IMR-90 (cell line): Measurements from ENCODE around the gene PREP. TPM values are rescaled to one million over a fixed set of nuclear protein-coding genes. Genes with fewer than 3 reads are reported as not detected.

Experiments used
- ATAC-seq: fragments of 200-7000 bp; cut with Tn5 transposase; 2 replicates; pipeline ENCODE4 v1.9.1; 2020; ENCODE audit warnings: low read depth, mild to moderate bottlenecking, moderate library complexity
- BruUV-seq: library from RNA; stranded (reverse); fragments of 400-500 nt; replicated peaks from 2 replicates; lab custom pipeline; 2021; lab: Mats Ljungman, UMichigan
- CTCF ChIA-PET: fragments of 300-600 bp; formaldehyde crosslinking; extraction: SDS; loops from one replicate; lab custom pipeline; 2021; ENCODE audit warnings: antibody characterized with exemption; lab: Yijun Ruan, JAX
- POLR2A ChIA-PET: fragments of 300-600 bp; sonication (Branson Sonifier 250); formaldehyde crosslinking; loops from one replicate; lab custom pipeline; 2022; ENCODE audit warnings: antibody characterized with exemption; ENCODE audit not compliant: unreplicated experiment; lab: Charles Lee
- DNase-seq: peaks from one replicate; pipeline ENCODE4 v3.0.0; 2013
- H2AFZ ChIP-seq: replicated peaks from 2 replicates; pipeline ENCODE3; 2013; ENCODE audit warnings: low read length, mild to moderate bottlenecking; ENCODE audit not compliant: poor library complexity
- H2AK5ac ChIP-seq: 2 replicates; pipeline ENCODE4 v1.6.1; 2013; ENCODE audit warnings: low read depth, low read length, inconsistent platforms
- H2AK9ac ChIP-seq: replicated peaks from 2 replicates; pipeline ENCODE3; 2013; ENCODE audit warnings: mild to moderate bottlenecking, low read depth, low read length, moderate library complexity; ENCODE audit not compliant: poor library complexity
- H2BK120ac ChIP-seq: 2 replicates; pipeline ENCODE4 v1.6.1; 2013; ENCODE audit warnings: low read depth, low read length, inconsistent platforms
- H2BK15ac ChIP-seq: 3 replicates; pipeline ENCODE4 v1.6.1; 2013; ENCODE audit warnings: low read depth, low read length, inconsistent platforms
- H2BK20ac ChIP-seq: 2 replicates; pipeline ENCODE4 v1.6.1; 2013; ENCODE audit warnings: low read depth, mild to moderate bottlenecking, inconsistent platforms, low read length, moderate library complexity
- H2BK5ac ChIP-seq: 2 replicates; pipeline ENCODE4 v1.6.1; 2013; ENCODE audit warnings: mild to moderate bottlenecking, low read depth, low read length, inconsistent platforms; ENCODE audit not compliant: poor library complexity, severe bottlenecking
- H3K14ac ChIP-seq: replicated peaks from 2 replicates; pipeline ENCODE4 v1.6.1; 2013; ENCODE audit warnings: low read depth, low read length, inconsistent platforms
- H3K18ac ChIP-seq: 2 replicates; pipeline ENCODE4 v1.6.1; 2013; ENCODE audit warnings: low read depth, low read length, control low read depth
- H3K23ac ChIP-seq: 2 replicates; pipeline ENCODE4 v1.6.1; 2013; ENCODE audit warnings: low read depth, low read length, inconsistent platforms
- H3K27ac ChIP-seq: 2 replicates; pipeline ENCODE4 v1.5.1; 2013; ENCODE audit warnings: mild to moderate bottlenecking, control low read depth, low read length; ENCODE audit not compliant: insufficient read depth
- H3K27me3 ChIP-seq: 2 replicates; pipeline ENCODE4 v1.6.1; 2013; ENCODE audit warnings: low read length; ENCODE audit not compliant: control insufficient read depth, insufficient read depth
- H3K36me3 ChIP-seq: 2 replicates; pipeline ENCODE4 v1.6.1; 2013; ENCODE audit warnings: low read length, mixed read lengths; ENCODE audit not compliant: control insufficient read depth, insufficient read depth
- H3K4ac ChIP-seq: 2 replicates; pipeline ENCODE4 v1.6.1; 2013; ENCODE audit warnings: low read depth, low read length, inconsistent platforms
- H3K4me1 ChIP-seq: 2 replicates; pipeline ENCODE4 v1.6.1; 2013; ENCODE audit warnings: low read length, mixed read lengths; ENCODE audit not compliant: control insufficient read depth, insufficient read depth
- H3K4me2 ChIP-seq: 2 replicates; pipeline ENCODE4 v1.6.1; 2013; ENCODE audit warnings: low read depth, mild to moderate bottlenecking, control low read depth, low read length, moderate library complexity
- H3K4me3 ChIP-seq: 2 replicates; pipeline ENCODE4 v1.5.1; 2013; ENCODE audit warnings: low read depth, mild to moderate bottlenecking, control low read depth, low read length, moderate library complexity; ENCODE audit not compliant: insufficient read depth
- H3K56ac ChIP-seq: 2 replicates; pipeline ENCODE4 v1.6.1; 2013; ENCODE audit warnings: low read length, inconsistent platforms; ENCODE audit not compliant: insufficient read depth; ENCODE audit errors: extremely low read depth
- H3K79me1 ChIP-seq, 2 experiments: 2 replicates each; pipeline ENCODE4 v1.6.1; 2013; ENCODE audit warnings: low read length in 2 of 2, inconsistent platforms in 1 of 2, low read depth in 1 of 2
- H3K9ac ChIP-seq: 2 replicates; pipeline ENCODE4 v1.6.1; 2013; ENCODE audit warnings: low read depth, low read length, control low read depth
- H3K9me1 ChIP-seq: 2 replicates; pipeline ENCODE4 v1.6.1; 2013; ENCODE audit warnings: low read length, inconsistent platforms; ENCODE audit not compliant: insufficient read depth
- H3K9me3 ChIP-seq: 2 replicates; pipeline ENCODE4 v1.6.1; 2013; ENCODE audit warnings: low read length; ENCODE audit not compliant: control insufficient read depth, insufficient read depth
- H4K20me1 ChIP-seq: 2 replicates; pipeline ENCODE4 v1.6.1; 2013; ENCODE audit warnings: low read length, inconsistent platforms; ENCODE audit not compliant: insufficient read depth
- H4K5ac ChIP-seq: 2 replicates; pipeline ENCODE4 v1.6.1; 2013; ENCODE audit warnings: mild to moderate bottlenecking, low read depth, low read length, control low read depth
- H4K8ac ChIP-seq, 2 experiments: 2 replicates each; pipeline ENCODE4 v1.6.1; 2013; ENCODE audit warnings: low read depth in 2 of 2, low read length in 2 of 2, control low read depth in 1 of 2, inconsistent platforms in 1 of 2
- H4K91ac ChIP-seq: 2 replicates; pipeline ENCODE4 v1.6.1; 2013; ENCODE audit warnings: low read depth, low read length, inconsistent platforms; ENCODE audit not compliant: insufficient read depth
- BHLHE40 ChIP-seq: fragments of 150-350 bp; IDR thresholded peaks from 2 replicates; pipeline ENCODE4 v1.6.1; 2016; ENCODE audit warnings: mild to moderate bottlenecking, low read depth, low read length
- CEBPB ChIP-seq: IDR thresholded peaks from 2 replicates; pipeline ENCODE4 v1.6.1; 2012; ENCODE audit warnings: low read depth, low read length, improper control_type of control experiment
- CHD1 ChIP-seq: IDR thresholded peaks from 2 replicates; pipeline ENCODE4 v1.6.1; 2012; ENCODE audit warnings: low read depth, low read length, improper control_type of control experiment
- FOS ChIP-seq: fragments of 150-350 bp; IDR thresholded peaks from 2 replicates; pipeline ENCODE4 v1.6.1; 2016; ENCODE audit warnings: low read depth, low read length
- MAFK ChIP-seq: IDR thresholded peaks from 2 replicates; pipeline ENCODE4 v1.6.1; 2012; ENCODE audit warnings: low read depth, low read length, improper control_type of control experiment
- MAZ ChIP-seq: IDR thresholded peaks from 2 replicates; pipeline ENCODE4 v1.6.1; 2012; ENCODE audit warnings: low read depth, mild to moderate bottlenecking, low read length, improper control_type of control experiment, moderate library complexity, borderline replicate concordance
- MXI1 ChIP-seq: IDR thresholded peaks from 2 replicates; pipeline ENCODE4 v1.6.1; 2012; ENCODE audit warnings: low read depth, mild to moderate bottlenecking, low read length, moderate library complexity, borderline replicate concordance
- NFE2L2 ChIP-seq: fragments of 150-350 bp; IDR thresholded peaks from 2 replicates; pipeline ENCODE4 v1.6.1; 2016; ENCODE audit warnings: low read depth, mild to moderate bottlenecking, low read length
- POLR2A ChIP-seq: IDR thresholded peaks from 2 replicates; pipeline ENCODE4 v1.6.1; 2012; ENCODE audit warnings: mild to moderate bottlenecking, low read depth, low read length
- RAD21 ChIP-seq: IDR thresholded peaks from 2 replicates; pipeline ENCODE4 v1.6.1; 2012; ENCODE audit warnings: low read length, improper control_type of control experiment
- RCOR1 ChIP-seq: IDR thresholded peaks from 2 replicates; pipeline ENCODE4 v1.6.1; 2012; ENCODE audit warnings: mild to moderate bottlenecking, low read length, improper control_type of control experiment; ENCODE audit not compliant: insufficient replicate concordance
- RFX5 ChIP-seq: IDR thresholded peaks from 2 replicates; pipeline ENCODE4 v1.8.0; 2012; ENCODE audit warnings: low read depth, mild to moderate bottlenecking, low read length, moderate library complexity
- SMC3 ChIP-seq: fragments of 150-350 bp; IDR thresholded peaks from 2 replicates; pipeline ENCODE4 v1.6.1; 2016; ENCODE audit warnings: low read depth, mild to moderate bottlenecking, antibody characterized with exemption, low read length, moderate library complexity
- WGBS, 2 experiments: methylation state at CpG; one replicate each; pipeline versions ENCODE4 v1.1.5 to v1.1.7; 2013; ENCODE audit warnings: missing lambda C conversion rate in 2 of 2; ENCODE audit not compliant: insufficient read length in 1 of 2; ENCODE audit errors: extremely low coverage in 2 of 2; 5-methylcytosine and 5-hydroxymethylcytosine counted together
- dilution Hi-C: fragments of 300-500 bp; cut with HindIII; formaldehyde crosslinking; loops from one replicate; pipeline ENCODE4 v1.14.3; 2018; ENCODE audit warnings: low sequenced_read_pairs; ENCODE audit not compliant: unreplicated experiment
- in situ Hi-C: fragments of 300-500 bp; cut with MboI; formaldehyde crosslinking; loops from 3 replicates; pipeline ENCODE4 v1.14.3; 2019; ENCODE audit warnings: low sequenced_read_pairs, inconsistent platforms, mixed read lengths
- intact Hi-C: fragments of 100-400 bp; cut with micrococcal nuclease; formaldehyde crosslinking; loops from 2 replicates; pipeline ENCODE4 v1.10.0; 2022
- polyA plus RNA-seq, 3 experiments: library from polyadenylated mRNA; depleted of rRNA; stranded (reverse); fragments of >200 nt; gene quantifications; 2 replicates each; pipeline ENCODE4 v1.2.3, GENCODE V29; 2012; ENCODE audit warnings: low replicate concordance in 1 of 3
- total RNA-seq: library from RNA; depleted of rRNA; stranded (reverse); fragments of >200 nt; gene quantifications from 2 replicates; pipeline ENCODE4 v1.2.3, GENCODE V29; 2012
- TF ChIP-seq, protein P1 (sequence below): fragments of 150-350 bp; IDR thresholded peaks from 2 replicates; pipeline ENCODE4 v1.6.1; 2017; ENCODE audit warnings: mild to moderate bottlenecking, antibody characterized with exemption, low read length, low read depth
- TF ChIP-seq, protein P2 (sequence below): conservative IDR thresholded peaks from 2 replicates; pipeline ENCODE4 v1.5.1; 2012; ENCODE audit warnings: mild to moderate bottlenecking, low read depth, low read length, improper control_type of control experiment
- TF ChIP-seq, protein P3 (sequence below): fragments of 150-350 bp; IDR thresholded peaks from 2 replicates; pipeline ENCODE4 v1.6.1; 2016; ENCODE audit warnings: low read depth, mild to moderate bottlenecking, low read length, moderate library complexity, borderline replicate concordance

The PREP gene
- total and polyA plus RNA-seq, 2 of the 4 experiments (the other 2 are of a cell fraction), result 21.0 to 25.7 TPM

DNA sequence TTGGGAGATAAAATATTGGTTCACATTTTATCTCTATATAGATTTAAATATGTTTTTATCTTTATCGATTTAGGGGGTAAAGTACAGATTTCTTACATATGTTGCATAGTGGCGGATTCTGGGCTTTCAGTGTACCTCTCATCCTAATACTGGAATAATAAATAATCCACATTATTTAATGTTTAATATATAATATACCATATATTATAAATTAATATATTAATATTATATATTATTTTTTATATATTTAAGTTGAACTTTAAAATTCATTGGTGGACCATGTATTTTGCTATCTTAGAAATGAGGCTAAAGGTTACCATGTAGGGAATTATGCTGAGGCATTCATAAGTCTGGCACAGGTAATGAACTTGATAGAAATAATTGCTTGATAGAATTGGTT is 133.5 kb downstream of the PREP start:
- H3K9me3 ChIP-seq, result no peaks in the 10 kb centered on the region
- no peak overlapping the region for H2BK15ac ChIP-seq
- BruUV-seq, result no TSS peak
- no peak overlapping the region for H4K8ac ChIP-seq
- dilution Hi-C loops (no loop called here), in situ Hi-C loops (no loop called here), intact Hi-C loops (no loop called here)
- H3K36me3 ChIP-seq, result no peaks in the 10 kb centered on the region
- no peak overlapping the region for H2BK120ac ChIP-seq
- H2BK5ac ChIP-seq, result no peak overlapping the region
- no peaks in the 10 kb centered on the region for H3K27me3 ChIP-seq
- H4K91ac ChIP-seq, result no peak overlapping the region
- H3K4me3 ChIP-seq, result no peak overlapping the region
- H4K20me1 ChIP-seq, result no peaks in the 10 kb centered on the region
- H2AK5ac ChIP-seq, result no peak overlapping the region
- ATAC-seq, result no peak
- no peak overlapping the region for H3K9ac ChIP-seq
- no peak overlapping the region for H3K14ac ChIP-seq
- no peak overlapping the region for H3K27ac ChIP-seq
- H3K56ac ChIP-seq, result no peak overlapping the region
- no CpG with 5 or more reads among the region's 2 CpGs for WGBS, 2 experiments
- H2AFZ ChIP-seq, result no peak overlapping the region
- TF ChIP-seq CEBPB, result no peak
- TF ChIP-seq RCOR1, result no peak
- no peak for TF ChIP-seq FOS
- TF ChIP-seq BHLHE40, result no peak
- TF ChIP-seq POLR2A, result no peak
- TF ChIP-seq, protein P1, sequence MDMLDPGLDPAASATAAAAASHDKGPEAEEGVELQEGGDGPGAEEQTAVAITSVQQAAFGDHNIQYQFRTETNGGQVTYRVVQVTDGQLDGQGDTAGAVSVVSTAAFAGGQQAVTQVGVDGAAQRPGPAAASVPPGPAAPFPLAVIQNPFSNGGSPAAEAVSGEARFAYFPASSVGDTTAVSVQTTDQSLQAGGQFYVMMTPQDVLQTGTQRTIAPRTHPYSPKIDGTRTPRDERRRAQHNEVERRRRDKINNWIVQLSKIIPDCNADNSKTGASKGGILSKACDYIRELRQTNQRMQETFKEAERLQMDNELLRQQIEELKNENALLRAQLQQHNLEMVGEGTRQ, result no peak
- TF ChIP-seq RFX5, result no peak
- TF ChIP-seq MAFK, result no peak
- no peak for TF ChIP-seq MXI1
- TF ChIP-seq NFE2L2, result no peak
- TF ChIP-seq MAZ, result no peak
- TF ChIP-seq, protein P2, sequence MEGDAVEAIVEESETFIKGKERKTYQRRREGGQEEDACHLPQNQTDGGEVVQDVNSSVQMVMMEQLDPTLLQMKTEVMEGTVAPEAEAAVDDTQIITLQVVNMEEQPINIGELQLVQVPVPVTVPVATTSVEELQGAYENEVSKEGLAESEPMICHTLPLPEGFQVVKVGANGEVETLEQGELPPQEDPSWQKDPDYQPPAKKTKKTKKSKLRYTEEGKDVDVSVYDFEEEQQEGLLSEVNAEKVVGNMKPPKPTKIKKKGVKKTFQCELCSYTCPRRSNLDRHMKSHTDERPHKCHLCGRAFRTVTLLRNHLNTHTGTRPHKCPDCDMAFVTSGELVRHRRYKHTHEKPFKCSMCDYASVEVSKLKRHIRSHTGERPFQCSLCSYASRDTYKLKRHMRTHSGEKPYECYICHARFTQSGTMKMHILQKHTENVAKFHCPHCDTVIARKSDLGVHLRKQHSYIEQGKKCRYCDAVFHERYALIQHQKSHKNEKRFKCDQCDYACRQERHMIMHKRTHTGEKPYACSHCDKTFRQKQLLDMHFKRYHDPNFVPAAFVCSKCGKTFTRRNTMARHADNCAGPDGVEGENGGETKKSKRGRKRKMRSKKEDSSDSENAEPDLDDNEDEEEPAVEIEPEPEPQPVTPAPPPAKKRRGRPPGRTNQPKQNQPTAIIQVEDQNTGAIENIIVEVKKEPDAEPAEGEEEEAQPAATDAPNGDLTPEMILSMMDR, result no peak
- TF ChIP-seq, protein P3, sequence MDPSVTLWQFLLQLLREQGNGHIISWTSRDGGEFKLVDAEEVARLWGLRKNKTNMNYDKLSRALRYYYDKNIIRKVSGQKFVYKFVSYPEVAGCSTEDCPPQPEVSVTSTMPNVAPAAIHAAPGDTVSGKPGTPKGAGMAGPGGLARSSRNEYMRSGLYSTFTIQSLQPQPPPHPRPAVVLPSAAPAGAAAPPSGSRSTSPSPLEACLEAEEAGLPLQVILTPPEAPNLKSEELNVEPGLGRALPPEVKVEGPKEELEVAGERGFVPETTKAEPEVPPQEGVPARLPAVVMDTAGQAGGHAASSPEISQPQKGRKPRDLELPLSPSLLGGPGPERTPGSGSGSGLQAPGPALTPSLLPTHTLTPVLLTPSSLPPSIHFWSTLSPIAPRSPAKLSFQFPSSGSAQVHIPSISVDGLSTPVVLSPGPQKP, result no peak
- no peak for TF ChIP-seq SMC3
- TF ChIP-seq CHD1, result no peak
- no peak for TF ChIP-seq RAD21
- H3K4me2 ChIP-seq, result no peak overlapping the region
- H3K4me1 ChIP-seq, result peaks cover 4% of the 10 kb centered on the region; the same call in 1 of the 2 replicates
- no peak overlapping the region for H2AK9ac ChIP-seq
- ChIA-PET POLR2A (no interaction called here), CTCF (no interaction called here)
- DNase-seq, result no peak
- H3K9me1 ChIP-seq, result no peaks in the 10 kb centered on the region
- no peak overlapping the region for H2BK20ac ChIP-seq
- no peak overlapping the region for H3K18ac ChIP-seq
- no peak overlapping the region for H3K4ac ChIP-seq
- no peak overlapping the region for H4K5ac ChIP-seq
- H3K79me1 ChIP-seq, result no peaks in the 10 kb centered on the region
- no peak overlapping the region for H3K23ac ChIP-seq
